Fibroblast of skin of back (primary cell): ENCODE measurements around the gene ANO1.

Experiments
- DNase-seq: peaks from one replicate; pipeline ENCODE4 v3.0.0-alpha.2; 2013

The ANO1 gene

DNA sequence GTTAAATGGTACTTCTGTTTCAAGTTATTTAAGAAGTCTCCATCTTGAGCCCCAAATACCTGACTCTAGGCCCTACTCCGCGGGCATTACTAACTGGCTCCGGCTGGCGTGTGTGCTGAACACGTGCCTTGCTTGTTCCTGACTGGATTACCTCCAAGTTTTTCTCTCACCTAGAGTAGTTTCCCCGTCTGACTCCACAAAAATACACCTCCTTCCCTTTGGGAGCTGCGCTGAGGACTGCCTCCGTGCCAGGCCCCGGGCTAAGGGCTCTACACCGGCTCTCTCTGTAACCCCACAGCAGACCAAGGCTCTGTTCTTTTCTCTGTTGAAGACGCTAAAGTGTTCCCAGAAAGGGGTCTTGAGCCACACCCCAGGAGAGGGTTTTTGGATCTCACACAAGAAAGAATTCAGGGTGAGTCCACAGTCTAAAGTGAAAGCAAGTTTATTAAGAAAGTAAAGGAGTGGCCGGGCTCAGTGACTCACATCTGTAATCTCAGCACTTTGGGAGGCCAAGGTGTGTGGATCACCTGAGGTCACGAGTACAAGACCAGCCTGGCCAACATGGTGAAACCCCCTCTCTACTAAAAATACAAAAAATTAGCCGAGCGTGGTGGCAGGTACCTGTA, 61.8 kb downstream of the ANO1 start:
- no peak for DNase-seq

DNA sequence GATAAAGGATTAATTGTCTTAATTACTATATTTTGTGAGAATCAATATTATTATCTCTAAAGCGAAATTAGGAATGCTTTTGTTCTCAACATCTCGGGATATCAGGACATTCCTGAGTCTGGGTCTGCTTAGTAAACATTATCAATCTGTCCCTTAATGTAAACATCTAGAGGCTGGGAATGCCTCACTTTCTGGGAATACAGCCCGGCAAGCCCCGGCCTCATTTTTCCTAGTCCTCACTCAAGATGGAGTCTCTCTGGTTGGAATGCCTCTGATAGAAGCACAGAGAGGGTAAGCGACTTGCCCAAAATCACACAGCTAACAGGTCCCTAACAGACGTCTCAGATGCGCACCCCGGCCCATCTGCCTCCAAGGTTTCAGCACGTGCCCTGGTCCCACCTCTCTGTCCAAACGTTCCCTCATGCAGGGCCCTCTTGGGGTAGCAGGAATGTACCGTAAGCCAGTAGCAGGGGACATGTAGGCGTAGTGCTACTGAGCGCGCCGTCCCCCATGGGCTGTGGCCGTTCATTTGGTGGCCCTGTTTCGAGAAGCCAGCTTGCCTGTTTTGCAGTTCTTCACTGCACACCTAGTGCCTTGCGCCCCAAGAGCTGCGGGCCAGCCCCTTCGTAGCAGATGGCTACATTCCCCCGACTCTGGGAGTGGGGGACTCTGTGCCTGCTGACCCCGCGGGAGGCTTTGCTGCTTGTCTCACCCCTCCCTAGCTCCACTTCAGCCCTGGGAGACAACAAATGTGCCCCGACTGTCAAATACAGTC, 62.8 kb downstream of the ANO1 start:
- no peak for DNase-seq

DNA sequence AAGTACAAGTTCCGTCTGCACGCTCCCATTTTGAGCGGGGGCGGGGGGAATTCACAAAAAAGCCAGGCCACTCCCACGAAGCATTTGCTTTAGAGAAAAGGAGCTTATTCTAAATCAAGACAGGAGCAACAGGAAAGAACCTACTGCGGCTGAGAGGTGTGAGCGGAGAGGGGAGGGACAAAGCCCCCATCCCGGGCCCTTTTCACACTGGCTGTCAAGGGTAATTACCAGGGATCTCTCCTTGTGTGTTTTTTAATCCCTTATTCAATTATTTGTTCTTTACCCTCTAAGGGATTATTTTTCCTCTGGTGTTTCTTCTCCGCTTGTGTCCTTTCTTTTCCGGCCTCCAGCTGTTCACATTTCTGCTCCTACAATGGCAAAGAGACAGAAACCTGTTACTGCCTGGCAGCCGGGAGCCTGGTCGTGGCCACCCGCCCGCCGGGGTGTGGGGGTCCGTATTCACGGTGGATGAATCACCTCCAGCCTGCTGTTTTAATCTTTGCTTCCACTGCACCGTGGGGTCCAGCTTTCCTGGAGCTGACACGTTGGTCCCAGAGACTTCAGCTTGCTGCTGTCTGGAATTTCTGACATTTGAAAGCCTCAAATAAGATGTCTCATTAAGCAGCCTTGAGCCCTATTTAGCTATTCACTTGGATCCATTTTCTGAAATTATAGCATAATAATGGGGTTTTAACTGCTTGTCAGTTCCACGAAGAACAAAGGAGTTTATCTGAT, 63.5 kb downstream of the ANO1 start:
- peak; percentile 18 for DNase-seq

DNA sequence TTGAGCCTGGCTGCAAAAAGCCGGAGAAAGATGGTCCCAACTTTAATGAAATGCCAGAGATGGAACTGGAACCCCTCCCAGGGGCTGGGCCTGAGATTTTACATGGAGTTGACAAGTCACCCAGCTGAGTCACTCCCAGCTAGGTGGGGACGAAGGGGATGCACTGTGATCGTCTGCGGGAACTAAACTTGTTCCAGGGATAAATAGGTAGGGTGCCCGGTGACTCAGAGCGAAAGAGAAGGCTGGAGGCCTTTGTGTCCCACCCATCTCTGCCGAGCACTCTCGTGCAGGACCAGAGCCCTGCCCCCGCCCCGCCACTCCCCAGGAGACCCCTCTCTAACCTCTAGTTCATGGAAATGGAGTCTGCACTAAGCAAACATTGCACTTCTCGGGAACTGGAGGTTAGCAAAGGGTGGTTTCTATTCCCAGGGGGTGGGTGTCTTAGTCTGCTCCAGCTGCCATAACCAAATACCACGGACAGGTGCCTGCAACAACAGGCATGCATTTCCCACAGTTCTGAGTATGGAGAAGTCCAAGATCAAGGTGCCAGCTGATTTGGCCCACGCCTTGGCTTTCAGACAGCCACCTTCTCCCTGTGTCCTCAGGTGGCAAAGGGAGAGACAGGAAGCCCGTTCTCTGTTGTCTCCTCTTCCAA, 64.2 kb downstream of the ANO1 start:
- DNase-seq, result peak; percentile 30

DNA sequence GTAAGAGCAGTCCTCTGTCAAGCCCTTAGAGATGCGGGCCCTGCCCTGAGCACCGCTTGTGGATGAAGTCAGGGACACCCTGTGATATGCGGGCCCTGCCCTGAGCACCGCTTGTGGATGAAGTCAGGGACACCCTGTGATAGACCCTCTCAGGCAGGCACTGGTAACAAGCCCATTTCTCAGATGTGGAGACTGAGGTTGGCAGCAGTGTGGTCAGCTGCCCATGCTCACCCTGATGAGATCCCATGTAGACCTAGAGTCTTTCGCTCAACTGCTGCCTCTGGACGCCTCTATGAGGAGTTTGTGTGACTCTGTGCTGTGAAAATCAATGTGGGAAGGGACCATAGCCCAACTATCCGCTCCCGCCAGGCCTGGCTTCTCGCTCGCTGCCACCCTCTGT, 66.1 kb downstream of the ANO1 start:
- DNase-seq, result no peak

DNA sequence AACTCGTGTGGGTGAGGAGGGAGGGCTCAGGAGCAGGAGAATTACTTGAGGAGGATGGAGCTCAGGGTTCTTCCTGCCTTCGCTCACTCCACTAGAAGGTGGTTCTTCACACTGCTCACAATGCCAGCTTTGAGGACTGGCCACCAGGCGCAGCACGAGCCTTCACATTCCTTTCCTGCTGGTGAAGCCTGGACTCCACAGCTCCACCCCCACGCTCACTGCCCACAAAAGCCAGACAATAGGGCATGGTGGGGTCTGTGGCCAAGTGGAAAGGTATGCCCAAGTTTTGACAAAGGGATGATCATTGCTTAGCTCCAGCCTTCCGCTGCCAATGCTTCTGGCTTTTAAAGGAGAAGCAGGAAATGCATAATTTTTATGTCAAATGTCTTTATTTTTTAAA, 67.0 kb downstream of the ANO1 start:
- no peak for DNase-seq

DNA sequence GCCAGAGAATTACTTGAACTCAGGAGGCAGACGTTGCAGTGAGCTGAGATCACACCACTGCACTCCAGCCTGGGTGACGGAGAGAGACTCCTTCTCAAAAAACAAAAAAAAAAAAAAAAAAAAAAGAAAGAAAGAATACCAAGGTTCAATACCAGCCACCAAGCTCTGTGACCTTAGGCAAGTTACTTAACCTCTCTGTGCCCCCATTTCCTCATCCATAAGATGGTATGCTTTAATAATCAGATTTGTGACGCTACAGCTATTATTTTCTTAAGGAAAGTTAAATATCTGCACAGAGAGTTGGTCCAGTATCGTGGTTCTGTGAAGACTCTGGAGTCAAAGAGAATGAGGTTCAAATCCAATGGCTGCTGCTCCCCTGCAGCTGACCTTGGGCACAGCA, 67.7 kb downstream of the ANO1 start:
- DNase-seq, result no peak

DNA sequence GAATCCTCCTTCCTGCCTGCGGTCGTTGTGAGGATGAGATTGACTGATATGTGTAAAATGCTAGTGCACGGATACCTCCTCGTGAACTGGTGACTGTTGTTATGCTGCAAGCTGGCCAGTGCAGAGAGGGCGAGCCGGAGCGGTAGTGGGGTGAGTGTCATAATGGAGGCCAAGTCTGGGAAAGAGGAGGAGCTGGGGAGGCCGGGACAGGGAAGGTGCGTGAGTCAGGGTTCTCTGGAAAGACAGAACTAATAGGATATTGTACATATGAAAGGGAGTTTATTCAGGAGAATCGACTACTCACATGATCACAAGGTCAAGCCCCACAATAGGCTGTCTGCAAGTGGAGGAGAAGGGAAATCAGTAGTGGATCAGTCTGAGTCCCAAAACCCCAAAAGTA, 68.2 kb downstream of the ANO1 start:
- DNase-seq, result no peak

DNA sequence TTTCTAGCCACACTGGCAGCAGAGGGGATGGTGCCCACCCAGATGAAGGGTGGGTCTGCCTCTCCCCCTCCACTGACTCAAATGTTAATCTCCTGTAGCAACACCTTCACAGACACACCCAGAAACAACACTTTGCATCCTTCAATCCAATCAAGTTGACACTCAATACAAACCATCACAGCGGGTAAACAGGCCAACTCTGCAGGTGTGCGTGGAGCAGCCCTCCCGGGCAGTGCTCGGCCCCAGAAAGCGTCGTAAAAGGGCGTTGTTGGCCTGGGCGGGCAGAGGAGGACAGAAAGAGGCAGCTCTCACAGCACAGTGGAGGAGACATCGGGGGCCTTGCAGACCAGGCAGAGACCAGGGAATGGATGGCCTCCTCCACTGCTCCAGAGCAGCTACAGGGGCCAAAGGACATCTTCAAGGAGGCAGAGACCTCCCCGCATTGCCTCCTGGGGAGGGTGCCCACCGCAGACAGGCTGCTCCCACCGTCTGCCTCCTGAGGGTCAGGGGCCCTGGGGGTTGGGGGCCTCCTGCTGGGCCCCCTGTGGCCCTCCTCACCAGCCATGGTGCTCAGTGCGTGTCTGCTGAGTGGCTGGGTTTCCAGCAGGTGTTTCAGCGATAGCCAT, 68.9 kb downstream of the ANO1 start:
- DNase-seq, result no peak

DNA sequence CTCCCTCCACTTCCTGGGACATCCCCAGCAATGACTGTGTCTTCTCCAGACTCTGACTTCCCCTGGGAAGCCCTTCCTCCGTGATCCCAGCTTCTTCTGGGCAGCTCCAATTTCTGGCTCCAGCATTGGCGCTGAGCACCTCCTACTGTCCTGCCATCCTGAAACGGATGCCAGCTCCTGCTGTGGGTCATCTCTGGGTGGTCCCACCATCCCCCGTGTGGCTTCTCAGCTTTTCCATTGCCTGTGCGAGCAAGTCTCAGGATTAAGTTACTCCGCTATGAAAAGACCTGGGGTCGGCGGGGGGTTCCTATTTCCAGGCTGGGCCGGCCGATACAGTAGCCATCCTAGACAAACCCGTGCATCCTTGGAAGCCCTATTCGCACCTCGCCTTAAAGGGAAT, 69.6 kb downstream of the ANO1 start:
- no peak for DNase-seq

DNA sequence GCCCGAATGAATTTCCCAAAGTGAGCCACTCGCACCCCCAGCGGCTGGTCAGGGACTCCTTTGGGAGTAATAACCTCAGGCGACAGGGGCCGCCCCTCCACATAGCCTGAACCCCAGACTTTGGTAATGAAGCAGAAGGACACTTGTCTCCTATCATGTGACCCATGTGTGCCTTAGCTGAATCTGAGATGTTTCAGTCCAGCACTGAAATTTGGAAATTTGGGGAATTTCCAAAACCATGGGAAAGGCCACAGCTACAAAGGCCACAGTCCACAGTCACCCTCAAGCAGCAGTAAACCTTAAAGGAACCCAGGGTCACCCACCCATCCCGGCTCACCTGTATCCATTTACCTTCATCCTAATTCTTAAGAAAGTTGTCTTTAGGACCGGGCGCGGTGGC, 73.6 kb downstream of the ANO1 start:
- no peak for DNase-seq

DNA sequence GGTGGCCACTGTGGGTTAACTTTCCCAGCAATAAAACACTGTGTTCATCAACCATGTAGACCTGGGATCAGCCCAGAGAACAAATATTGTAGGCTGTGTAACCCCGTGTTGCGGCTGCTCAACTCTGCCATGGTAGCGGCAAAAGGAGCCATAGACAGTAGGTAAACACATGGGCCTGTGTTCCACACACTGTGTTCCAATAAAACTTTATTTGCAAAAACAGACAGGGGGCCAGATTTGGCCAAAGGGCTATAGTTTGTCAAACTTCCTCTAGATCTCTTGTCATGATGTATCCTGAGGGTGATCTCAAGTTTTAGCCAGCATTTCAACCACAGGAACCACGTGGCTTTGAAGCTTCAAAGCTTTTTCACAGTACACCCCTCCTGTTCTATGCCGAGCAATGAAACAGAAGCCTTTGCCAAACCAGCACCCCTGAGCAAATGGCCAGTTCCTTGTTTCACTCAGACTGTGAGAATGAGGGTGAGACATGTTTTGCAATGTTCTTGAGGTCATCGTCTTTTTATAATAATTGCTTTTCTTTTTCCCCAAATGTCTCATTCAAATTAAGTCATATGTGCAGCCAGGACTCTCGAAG, 75.1 kb downstream of the ANO1 start:
- no peak for DNase-seq

DNA sequence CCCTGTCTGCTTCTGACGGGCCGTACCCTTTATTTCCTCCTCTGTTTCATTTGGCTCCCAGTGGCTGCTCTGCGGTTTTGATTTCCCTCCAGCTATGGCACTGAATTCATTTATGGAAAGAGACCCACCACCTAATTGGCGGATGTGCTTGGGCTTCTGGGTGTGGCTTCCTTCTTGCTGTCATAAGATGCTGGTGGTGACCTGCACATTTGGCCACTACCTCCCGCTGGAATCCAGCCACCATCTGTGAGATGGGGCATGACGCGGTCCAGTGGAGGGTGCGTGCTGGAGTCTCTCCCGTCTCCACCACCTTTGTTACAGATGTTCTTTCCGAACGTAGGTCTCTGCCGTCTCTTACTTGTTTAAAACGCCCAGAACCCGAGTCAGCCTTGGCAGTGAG, 77.3 kb downstream of the ANO1 start:
- DNase-seq, result no peak

DNA sequence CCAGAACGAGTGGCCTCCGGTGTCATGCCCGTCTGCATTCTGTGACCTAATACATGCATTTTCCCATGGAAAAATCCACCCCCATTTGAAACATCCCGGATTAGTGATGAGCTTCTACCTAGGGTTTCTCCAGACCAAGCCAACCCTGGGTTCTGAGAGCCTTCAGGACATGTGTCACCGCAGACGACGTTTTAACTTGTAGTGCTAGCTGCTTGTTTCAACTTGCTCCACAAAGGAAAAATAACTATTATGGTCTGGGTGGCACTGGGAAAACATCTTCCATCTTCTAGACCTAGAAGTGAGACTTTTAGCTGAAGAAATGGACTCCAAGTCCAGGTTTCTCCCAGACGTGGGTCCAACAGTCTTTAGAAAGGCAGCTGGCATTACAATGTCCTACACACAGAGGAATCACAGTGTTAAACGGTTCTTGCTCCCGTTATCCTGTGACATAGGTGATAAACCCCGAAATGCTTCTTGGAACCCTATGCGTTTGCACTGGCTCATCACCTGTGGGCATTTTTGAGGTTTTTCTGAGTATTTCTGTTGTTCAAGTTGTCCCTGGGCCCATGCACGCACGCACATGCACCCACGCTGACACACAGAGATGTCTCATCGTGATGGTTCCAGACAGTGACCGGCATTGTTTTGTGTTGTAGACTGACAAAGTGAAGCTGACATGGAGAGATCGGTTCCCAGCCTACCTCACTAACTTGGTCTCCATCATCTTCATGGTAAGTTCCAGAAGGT, 78.3 kb downstream of the ANO1 start:
- DNase-seq, result no peak

DNA sequence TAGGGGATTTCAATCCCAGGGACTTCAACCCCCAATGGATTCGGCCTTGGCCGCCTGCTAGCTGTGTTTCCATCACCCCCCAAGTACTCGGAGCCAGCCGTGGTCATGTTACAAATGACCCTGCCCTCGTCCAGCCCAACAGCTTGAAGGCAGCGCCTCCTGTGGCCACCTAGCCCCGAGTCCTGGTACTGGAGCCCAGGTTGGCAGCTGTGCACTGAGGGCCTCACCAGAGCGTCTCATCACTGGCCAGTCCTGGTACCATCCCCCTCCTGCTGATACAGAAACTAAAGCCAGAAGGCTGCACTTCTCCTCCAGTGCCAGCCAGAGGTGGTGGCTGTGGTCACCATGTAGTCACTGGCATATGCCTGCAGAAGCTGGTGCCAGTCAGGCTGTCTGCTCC, 80.1 kb downstream of the ANO1 start:
- no peak for DNase-seq

DNA sequence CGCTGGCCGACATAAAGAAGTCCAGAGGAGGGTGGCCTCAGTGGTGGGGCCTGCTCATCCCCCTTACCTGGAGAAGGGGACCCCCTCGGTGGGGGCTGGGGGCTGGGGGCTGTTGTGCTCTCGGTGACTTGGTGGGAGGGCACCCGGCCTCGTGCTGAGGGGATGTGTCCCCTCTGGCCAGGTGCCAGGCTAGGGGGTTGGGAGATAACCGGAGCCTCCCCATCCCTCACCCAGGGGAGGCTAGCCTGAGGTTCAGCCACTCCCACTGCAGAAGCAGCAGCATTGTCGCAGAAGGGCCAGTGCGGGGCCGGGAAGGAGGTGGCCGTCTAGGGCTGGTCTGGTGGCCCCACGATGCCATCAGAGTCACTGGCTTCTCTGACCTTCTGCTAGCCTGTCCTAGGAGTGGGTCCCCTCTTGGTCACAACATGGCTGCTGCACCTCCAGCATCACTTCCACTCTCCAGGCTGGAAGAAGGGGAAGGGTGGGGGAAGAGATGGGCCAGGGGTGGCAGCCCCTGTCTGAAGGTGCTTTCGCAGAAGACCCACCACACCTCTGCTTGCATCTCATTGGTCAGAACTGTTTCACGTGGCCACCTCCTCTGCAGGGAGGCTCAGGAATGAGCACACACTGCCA, 80.8 kb downstream of the ANO1 start:
- no peak for DNase-seq

DNA sequence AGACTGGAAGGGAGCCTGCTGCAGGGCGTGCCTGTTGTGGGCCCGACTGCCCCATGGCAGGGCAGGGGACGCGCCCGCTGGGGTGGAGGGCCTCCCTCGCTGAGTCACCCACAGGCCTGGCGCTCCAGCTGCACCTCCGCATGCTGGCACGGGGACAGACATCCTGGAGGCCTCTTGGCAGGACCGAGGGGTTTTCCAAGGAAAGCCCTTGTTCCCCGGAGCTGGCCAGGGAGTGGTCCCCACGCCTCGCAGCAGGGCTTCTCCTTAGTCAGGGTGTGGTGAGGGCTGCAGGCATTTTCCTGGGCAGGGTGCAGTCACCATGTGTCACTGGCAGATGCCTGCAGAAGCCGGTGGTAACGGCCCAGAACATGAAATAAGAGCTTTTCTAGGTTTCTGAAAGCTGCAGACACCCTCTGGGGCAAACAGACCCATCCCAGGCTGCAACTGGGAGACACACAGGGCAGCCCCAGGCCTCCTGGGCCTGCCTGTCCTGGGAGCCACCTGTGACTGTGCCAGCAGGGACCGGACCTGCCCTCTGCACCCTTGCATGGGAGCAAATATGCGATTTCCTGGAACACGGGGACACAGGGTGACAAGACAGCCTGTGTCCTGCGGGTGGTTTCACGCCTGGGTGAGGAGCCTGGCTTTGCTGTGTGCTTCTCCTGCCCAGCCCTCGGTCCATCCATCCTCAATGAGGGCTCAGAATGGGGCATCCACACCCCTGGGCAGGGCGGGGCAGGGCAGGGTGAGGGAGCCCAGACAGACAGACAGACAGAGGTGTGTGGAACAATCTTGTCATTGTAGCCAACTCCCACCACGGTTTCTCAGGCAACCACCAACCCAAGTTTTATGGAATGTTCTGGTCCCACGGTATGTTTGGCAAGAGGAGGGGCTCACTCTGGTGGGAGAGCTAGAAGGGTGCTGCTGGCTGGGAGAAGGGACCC, 81.8 kb downstream of the ANO1 start:
- DNase-seq, result peak; percentile 83

DNA sequence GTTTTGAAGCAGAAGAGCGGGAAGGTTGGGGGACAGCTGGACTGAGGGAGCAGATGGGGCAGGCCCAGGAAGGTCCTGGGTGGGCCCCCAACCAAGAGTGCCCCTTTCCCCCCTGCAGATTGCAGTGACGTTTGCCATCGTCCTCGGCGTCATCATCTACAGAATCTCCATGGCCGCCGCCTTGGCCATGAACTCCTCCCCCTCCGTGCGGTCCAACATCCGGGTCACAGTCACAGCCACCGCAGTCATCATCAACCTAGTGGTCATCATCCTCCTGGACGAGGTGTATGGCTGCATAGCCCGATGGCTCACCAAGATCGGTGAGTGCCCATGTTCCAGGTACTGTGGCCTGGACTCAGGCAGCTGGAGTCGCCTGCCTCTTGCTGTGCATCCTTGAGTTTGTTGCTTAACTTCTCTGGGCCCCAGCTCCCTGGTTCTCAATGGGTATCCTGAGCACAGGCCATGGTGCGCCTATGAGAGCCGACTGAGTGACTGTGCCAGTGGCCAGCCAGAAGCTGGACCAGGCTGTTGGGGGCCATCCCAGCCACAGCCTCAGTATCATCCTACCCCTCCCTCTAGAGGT, 83.0 kb downstream of the ANO1 start:
- DNase-seq, result no peak

DNA sequence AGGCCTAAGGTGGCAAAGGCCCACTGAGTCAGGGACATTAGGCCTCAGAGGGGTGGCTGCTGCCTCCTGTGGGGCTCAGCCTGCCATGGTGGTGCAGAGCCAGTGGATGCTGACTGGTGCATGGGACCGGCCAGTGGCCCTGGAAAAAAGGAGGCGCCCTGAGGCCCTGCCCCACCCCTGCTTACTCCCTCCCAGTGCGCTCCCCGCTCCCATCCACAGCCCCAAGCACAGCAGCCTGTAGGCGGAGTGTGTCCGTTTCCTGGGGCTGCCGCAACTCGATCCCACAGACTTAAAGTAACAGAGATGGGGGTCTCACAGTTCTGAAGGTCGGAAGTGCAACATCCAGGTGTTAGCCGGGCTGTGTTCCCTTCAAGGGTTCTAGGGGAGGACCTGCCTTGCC, 86.6 kb downstream of the ANO1 start:
- no peak for DNase-seq

DNA sequence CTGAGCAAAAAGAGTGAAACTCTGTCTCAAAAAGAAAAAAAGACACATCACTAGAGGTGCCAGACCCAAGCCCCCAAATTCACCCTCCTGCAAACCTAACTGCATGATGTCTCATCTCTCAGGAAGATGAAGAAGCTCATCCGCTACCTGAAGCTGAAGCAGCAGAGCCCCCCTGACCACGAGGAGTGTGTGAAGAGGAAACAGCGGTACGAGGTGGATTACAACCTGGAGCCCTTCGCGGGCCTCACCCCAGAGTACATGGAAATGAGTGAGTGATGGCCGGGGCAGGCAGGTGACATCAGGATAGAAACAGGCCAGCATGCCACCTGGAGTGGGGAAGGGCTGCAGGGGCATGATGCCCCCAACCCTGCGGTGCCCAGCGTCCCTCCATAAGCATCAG, 89.0 kb downstream of the ANO1 start:
- DNase-seq, result no peak
